HG02798 (cell line): ENCODE measurements around the gene KIAA2012.

Experiments
- ATAC-seq: cut with Tn5 transposase; IDR thresholded peaks from one replicate; pipeline ENCODE4 v1.9.1; 2021; ENCODE audit warnings: mild to moderate bottlenecking; ENCODE audit not compliant: unreplicated experiment, poor library complexity

Gene KIAA2012

GRCh38 chr2:202249521-202250253 lies 176.6 kb downstream of the KIAA2012 start:
- no peak for ATAC-seq

GRCh38 chr2:202251494-202251893 lies 178.4 kb downstream of the KIAA2012 start:
- no peak for ATAC-seq
